Endodermal cell (in vitro differentiated cells): ENCODE measurements around the gene ETV6. TPM values are rescaled to one million over a fixed set of nuclear protein-coding genes. Genes with fewer than 3 reads are reported as not detected.

Experiments used
- DNase-seq: peaks from one replicate; pipeline ENCODE4 v3.0.0-alpha.2; 2017
- H3K27ac ChIP-seq: 2 replicates; pipeline ENCODE4 v1.5.1; 2013; ENCODE audit warnings: mild to moderate bottlenecking, low read depth, low read length, moderate library complexity
- H3K27me3 ChIP-seq: 2 replicates; pipeline ENCODE4 v1.6.1; 2013; ENCODE audit warnings: mild to moderate bottlenecking, low read length, moderate library complexity; ENCODE audit not compliant: insufficient read depth, control insufficient read depth, poor library complexity, severe bottlenecking
- H3K36me3 ChIP-seq: 2 replicates; pipeline ENCODE4 v1.7.0; 2013; ENCODE audit warnings: mild to moderate bottlenecking, low read length, moderate library complexity; ENCODE audit not compliant: control insufficient read depth, insufficient read depth
- H3K4me1 ChIP-seq: one replicate; pipeline ENCODE4 v1.7.0; 2013; ENCODE audit warnings: low read length; ENCODE audit not compliant: control insufficient read depth, insufficient read depth
- H3K4me3 ChIP-seq: 2 replicates; pipeline ENCODE4 v1.5.1; 2013; ENCODE audit warnings: mild to moderate bottlenecking, low read length, moderate library complexity
- H3K9ac ChIP-seq: 2 replicates; pipeline ENCODE4 v1.6.1; 2013; ENCODE audit warnings: mild to moderate bottlenecking, low read length, moderate library complexity; ENCODE audit not compliant: poor library complexity, severe bottlenecking; ENCODE audit errors: extremely low read depth
- H3K9me3 ChIP-seq: 2 replicates; pipeline ENCODE4 v1.6.1; 2013; ENCODE audit warnings: mild to moderate bottlenecking, low read length, moderate library complexity; ENCODE audit not compliant: control insufficient read depth
- H3K27ac Mint-ChIP-seq: 2 replicates; pipeline ENCODE4 v1.8.0; 2020; ENCODE audit warnings: mixed read lengths
- H3K27me3 Mint-ChIP-seq: 2 replicates; pipeline ENCODE4 v1.8.0; 2021; ENCODE audit warnings: mild to moderate bottlenecking, mixed read lengths; ENCODE audit not compliant: insufficient read depth
- H3K36me3 Mint-ChIP-seq: 2 replicates; pipeline ENCODE4 v1.8.0; 2020; ENCODE audit warnings: low read depth, mixed read lengths
- H3K4me1 Mint-ChIP-seq: 2 replicates; pipeline ENCODE4 v1.8.0; 2020; ENCODE audit warnings: mixed read lengths
- H3K4me3 Mint-ChIP-seq: 2 replicates; pipeline ENCODE4 v1.8.0; 2020; ENCODE audit warnings: mild to moderate bottlenecking, moderate library complexity, mixed read lengths
- H3K9me3 Mint-ChIP-seq: 2 replicates; pipeline ENCODE4 v1.8.0; 2020; ENCODE audit warnings: mild to moderate bottlenecking, mixed read lengths
- WGBS, 2 experiments: methylation state at CpG; one replicate each; pipeline versions ENCODE4 v1.1.5 to v1.1.7; 2013; ENCODE audit warnings: missing lambda C conversion rate in 2 of 2, mixed read lengths in 1 of 2; ENCODE audit not compliant: insufficient coverage in 1 of 2, insufficient read length in 1 of 2; 5-methylcytosine and 5-hydroxymethylcytosine counted together
- total RNA-seq, 2 donors: library from RNA; stranded (reverse); fragmentation: NEBNext Ultra II Directional in 1 of 2; extraction: Animal tissue kit (Norgen Biotek cat#: 25700) in 1 of 2; gene quantifications; 2 replicates in 1 of 2; 3 replicates in 1 of 2; pipeline ENCODE4 v1.2.1, GENCODE V29; 2021
- TF ChIP-seq, protein P1 (sequence below): fragments of 200-600 bp; sonication (generic); conservative IDR thresholded peaks from 2 replicates; pipeline ENCODE4 v1.5.0; 2021; ENCODE audit warnings: antibody characterized with exemption, mild to moderate bottlenecking

The ETV6 gene
- total RNA-seq, 2 donors from 2014 or later = 9.3 to 22.1 TPM

DNA sequence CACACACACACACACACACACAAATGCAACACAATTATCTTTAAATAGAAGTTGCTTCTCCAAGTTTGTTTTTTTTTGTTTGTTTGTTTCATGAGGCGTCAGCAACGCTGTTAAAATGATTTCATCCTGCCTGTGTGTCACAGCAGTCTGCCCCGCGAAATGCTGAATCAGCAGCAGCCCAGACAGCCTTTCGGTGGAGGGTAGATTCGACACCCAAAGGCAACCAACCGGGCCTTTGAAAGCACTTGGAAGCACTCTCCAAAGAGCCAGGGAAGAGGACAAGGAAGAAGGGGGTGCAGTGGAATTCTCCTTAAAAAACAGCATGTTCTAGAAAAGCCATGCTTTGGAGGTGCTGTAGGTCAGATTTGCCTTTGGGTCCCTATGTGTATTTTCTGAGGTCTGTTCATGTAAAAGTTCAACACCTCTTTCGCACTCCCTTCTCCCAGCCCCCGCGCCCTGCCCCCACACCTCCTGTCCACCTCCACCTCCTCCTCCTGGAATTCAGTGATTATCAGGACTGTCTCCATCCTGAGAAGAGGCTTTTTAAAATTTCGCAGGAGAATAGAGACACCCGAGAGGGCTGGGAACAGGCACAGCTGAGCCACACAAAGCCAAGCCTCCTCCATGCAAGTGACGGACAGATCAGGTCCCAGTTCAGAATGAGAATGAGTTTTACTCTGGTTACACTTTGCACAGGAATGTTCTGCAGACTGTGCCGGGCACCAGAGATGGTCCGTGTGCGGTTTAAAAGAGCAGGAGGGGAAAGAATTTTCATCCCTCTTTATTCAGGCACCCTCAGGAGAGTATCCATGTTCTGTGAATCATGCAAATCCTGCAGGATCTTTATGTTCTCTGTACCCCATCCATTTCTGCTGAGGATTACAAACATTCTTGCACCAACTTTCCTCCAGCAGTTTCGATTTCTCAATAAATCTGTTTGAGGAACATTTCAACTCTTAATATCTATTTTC, 177.9 kb downstream of the ETV6 start:
- Mint-ChIP-seq H3K4me3 (peak overlapping the region; percentile 29), H3K9me3 (no peaks in the 10 kb centered on the region), H3K27me3 (no peaks in the 10 kb centered on the region), H3K4me1 (peaks cover 29% of the 10 kb centered on the region), H3K27ac (peak overlapping the region; percentile 76), H3K36me3 (no peaks in the 10 kb centered on the region)
- TF ChIP-seq, protein P1, sequence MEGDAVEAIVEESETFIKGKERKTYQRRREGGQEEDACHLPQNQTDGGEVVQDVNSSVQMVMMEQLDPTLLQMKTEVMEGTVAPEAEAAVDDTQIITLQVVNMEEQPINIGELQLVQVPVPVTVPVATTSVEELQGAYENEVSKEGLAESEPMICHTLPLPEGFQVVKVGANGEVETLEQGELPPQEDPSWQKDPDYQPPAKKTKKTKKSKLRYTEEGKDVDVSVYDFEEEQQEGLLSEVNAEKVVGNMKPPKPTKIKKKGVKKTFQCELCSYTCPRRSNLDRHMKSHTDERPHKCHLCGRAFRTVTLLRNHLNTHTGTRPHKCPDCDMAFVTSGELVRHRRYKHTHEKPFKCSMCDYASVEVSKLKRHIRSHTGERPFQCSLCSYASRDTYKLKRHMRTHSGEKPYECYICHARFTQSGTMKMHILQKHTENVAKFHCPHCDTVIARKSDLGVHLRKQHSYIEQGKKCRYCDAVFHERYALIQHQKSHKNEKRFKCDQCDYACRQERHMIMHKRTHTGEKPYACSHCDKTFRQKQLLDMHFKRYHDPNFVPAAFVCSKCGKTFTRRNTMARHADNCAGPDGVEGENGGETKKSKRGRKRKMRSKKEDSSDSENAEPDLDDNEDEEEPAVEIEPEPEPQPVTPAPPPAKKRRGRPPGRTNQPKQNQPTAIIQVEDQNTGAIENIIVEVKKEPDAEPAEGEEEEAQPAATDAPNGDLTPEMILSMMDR = no peak
- H3K27ac ChIP-seq = peak overlapping the region; percentile 88
- no peaks in the 10 kb centered on the region for H3K36me3 ChIP-seq
- H3K9ac ChIP-seq = no peak overlapping the region
- H3K4me3 ChIP-seq = peak overlapping the region; percentile 36
- H3K27me3 ChIP-seq = no peaks in the 10 kb centered on the region
- H3K9me3 ChIP-seq = no peaks in the 10 kb centered on the region
- peaks cover 32% of the 10 kb centered on the region for H3K4me1 ChIP-seq
- peak; percentile 91 for DNase-seq
- WGBS, 2 experiments = 19% methylated on average over 15 to 17 of the region's 17 CpGs

DNA sequence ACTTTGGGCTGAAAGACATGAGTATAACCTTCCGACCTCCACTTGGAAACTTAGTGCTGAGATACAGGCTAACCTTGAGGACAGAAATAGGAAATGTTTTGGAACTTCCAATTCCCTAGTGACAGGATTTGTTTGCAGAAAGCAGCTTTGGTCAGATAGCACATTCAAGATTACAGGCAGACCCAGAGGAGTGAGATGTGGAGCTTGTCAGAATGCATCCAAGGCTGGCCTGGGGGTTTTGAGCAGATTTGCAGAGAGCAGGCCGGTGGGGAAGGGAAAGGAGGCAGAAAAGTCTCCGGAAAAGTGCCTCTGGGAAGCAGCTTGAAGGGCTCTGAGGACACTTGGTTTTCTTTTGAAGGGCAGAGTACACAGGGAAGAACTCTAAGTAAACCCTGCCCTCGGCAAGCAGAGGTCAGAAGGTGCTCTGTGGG, 180.3 kb downstream of the ETV6 start:
- peaks cover 32% of the 10 kb centered on the region for H3K4me1 ChIP-seq

DNA sequence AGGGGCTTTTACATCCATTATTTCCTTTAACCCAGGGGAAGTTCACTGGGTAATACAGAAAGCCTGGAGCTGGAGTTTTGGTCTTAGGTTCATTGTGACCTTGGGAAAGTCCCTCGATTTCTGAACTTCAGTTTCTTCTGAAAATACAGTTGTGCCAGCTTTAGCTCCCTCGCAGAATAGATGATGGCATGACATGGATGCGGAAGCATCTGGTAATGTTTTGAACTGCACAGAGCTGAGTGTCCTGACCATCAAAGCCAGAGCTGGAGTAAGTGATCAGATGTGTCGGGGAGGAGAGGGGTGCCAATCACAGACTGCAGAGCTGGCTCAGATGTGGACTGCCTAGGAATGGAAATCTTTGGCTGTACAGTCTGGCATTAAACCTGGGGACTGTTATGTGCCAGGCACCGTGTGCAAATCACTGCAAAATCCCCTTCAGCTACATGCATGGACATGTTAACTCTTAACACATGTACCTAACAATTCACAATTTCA, 180.9 kb downstream of the ETV6 start:
- H3K27me3 ChIP-seq = no peaks in the 10 kb centered on the region
- H3K9ac ChIP-seq = no peak overlapping the region
- H3K9me3 Mint-ChIP-seq = no peaks in the 10 kb centered on the region
- peaks cover 31% of the 10 kb centered on the region for H3K4me1 ChIP-seq
- H3K27ac ChIP-seq = no peak overlapping the region
- H3K36me3 Mint-ChIP-seq = no peaks in the 10 kb centered on the region
- WGBS, 2 experiments = 93 to 98% methylated on average over 4 to 5 of the region's 5 CpGs
- DNase-seq = no peak
- H3K27ac Mint-ChIP-seq = no peak overlapping the region
- peaks cover 23% of the 10 kb centered on the region for H3K4me1 Mint-ChIP-seq
- H3K4me3 Mint-ChIP-seq = no peak overlapping the region
- no peaks in the 10 kb centered on the region for H3K27me3 Mint-ChIP-seq
- H3K9me3 ChIP-seq = no peaks in the 10 kb centered on the region
- no peaks in the 10 kb centered on the region for H3K36me3 ChIP-seq
- H3K4me3 ChIP-seq = no peak overlapping the region
- TF ChIP-seq, protein P1 = no peak

More for the DNA sequence above, 180.3 kb downstream of the ETV6 start:
- H3K27ac ChIP-seq = no peak overlapping the region
- H3K9me3 ChIP-seq = no peaks in the 10 kb centered on the region
- Mint-ChIP-seq H3K9me3 (no peaks in the 10 kb centered on the region), H3K27me3 (no peaks in the 10 kb centered on the region), H3K27ac (no peak overlapping the region), H3K4me1 (peaks cover 29% of the 10 kb centered on the region), H3K36me3 (no peaks in the 10 kb centered on the region), H3K4me3 (no peak overlapping the region)
- H3K4me3 ChIP-seq = no peak overlapping the region
- DNase-seq = no peak
- no peaks in the 10 kb centered on the region for H3K36me3 ChIP-seq
- H3K27me3 ChIP-seq = no peaks in the 10 kb centered on the region
- TF ChIP-seq, protein P1 = no peak
- 81 to 84% methylated on average over 3 to 4 of the region's 4 CpGs for WGBS, 2 experiments
- H3K9ac ChIP-seq = no peak overlapping the region
